ENCODE measurements around the gene RAB26. TPM values are rescaled to one million over a fixed set of nuclear protein-coding genes. Genes with fewer than 3 reads are reported as not detected.
"Not testable (repeated sequence)": the region's sequence is repeated elsewhere in the genome, so short reads cannot be mapped to it uniquely, and the experiment has no call there.

Gene RAB26
- not detected for total RNA-seq

- intact Hi-C loops (cut with DNase I): no loop called here
- peaks cover 12 to 38% of the 10 kb centered on the region in 2 donors for H3K4me1 ChIP-seq
- no peaks in the 10 kb centered on the region for H3K9me3 ChIP-seq
- H3K27ac ChIP-seq: peak within 1 kb of the TSS in 1 of 2 donors; percentile 55
- TF ChIP-seq CTCF (IDR thresholded peaks at IDR 0.05): no peak
- peaks cover 0 to 6% of the 10 kb centered on the region in 2 donors for H3K36me3 ChIP-seq
- peak within 1 kb of the TSS; percentile 53 to 77 for H3K4me3 ChIP-seq
- no peaks in the 10 kb centered on the region for H3K27me3 ChIP-seq
- peak in 1 of 2 donors; percentile 87 for DNase-seq (ENCODE audit: low spot score in 2 of 2)
These were observed at the start of gene RAB26 for GRCh38 chr16:2147981-2148671. Gene RAB26, plus strand, starts transcription at chr16:2148625. Its CDS starts 159 bp downstream, at chr16:2148784.

- peaks cover 77% of the 10 kb centered on the region in 2 donors for H3K36me3 ChIP-seq
- intact Hi-C loops (cut with DNase I); H3K4me1 ChIP-seq; H3K4me3 ChIP-seq; H3K27me3 ChIP-seq; DNase-seq (ENCODE audit: low spot score in 2 of 2); H3K27ac ChIP-seq; H3K9me3 ChIP-seq: not testable (repeated sequence)
These were observed 46.8 kb upstream of the RAB26 start for GRCh38 chr16:2101581-2101980.

GRCh38 chr16:2102471-2102870, 46.0 kb upstream of the RAB26 start:
- intact Hi-C loops (cut with DNase I): no loop called here
- H3K9me3 ChIP-seq: no peaks in the 10 kb centered on the region

GRCh38 chr16:2104464-2104863, 44.0 kb upstream of the RAB26 start:
- H3K27me3 ChIP-seq; intact Hi-C loops (cut with DNase I); H3K4me1 ChIP-seq; H3K4me3 ChIP-seq; H3K9me3 ChIP-seq; DNase-seq (ENCODE audit: low spot score in 2 of 2); H3K27ac ChIP-seq: not testable (repeated sequence)
- peaks cover 81 to 87% of the 10 kb centered on the region in 2 donors for H3K36me3 ChIP-seq

More at GRCh38 chr16:2102471-2102870, 46.0 kb upstream of the RAB26 start:
- Histone ChIP-seq H3K27me3 (no peaks in the 10 kb centered on the region), H3K36me3 (peaks cover 76 to 77% of the 10 kb centered on the region in 2 donors), H3K27ac (no peak overlapping the region), H3K4me3 (no peak overlapping the region), H3K4me1 (no peaks in the 10 kb centered on the region)
- TF ChIP-seq CTCF (IDR thresholded peaks at IDR 0.05): no peak
- DNase-seq (ENCODE audit: low spot score in 2 of 2): no peak

- peaks cover 81 to 87% of the 10 kb centered on the region in 2 donors for H3K36me3 ChIP-seq
- H3K27ac ChIP-seq; H3K9me3 ChIP-seq; H3K4me3 ChIP-seq; H3K4me1 ChIP-seq; DNase-seq (ENCODE audit: low spot score in 2 of 2); intact Hi-C loops (cut with DNase I); H3K27me3 ChIP-seq: not testable (repeated sequence)
These were observed 43.1 kb upstream of the RAB26 start for GRCh38 chr16:2105291-2105690.

GRCh38 chr16:2105769-2106168, 42.7 kb upstream of the RAB26 start:
- H3K27ac ChIP-seq; H3K9me3 ChIP-seq; intact Hi-C loops (cut with DNase I); DNase-seq (ENCODE audit: low spot score in 2 of 2); H3K27me3 ChIP-seq; H3K4me3 ChIP-seq; H3K4me1 ChIP-seq: not testable (repeated sequence)
- peaks cover 81 to 87% of the 10 kb centered on the region in 2 donors for H3K36me3 ChIP-seq

GRCh38 chr16:2106211-2106610, 42.2 kb upstream of the RAB26 start:
- H3K4me3 ChIP-seq; H3K9me3 ChIP-seq; intact Hi-C loops (cut with DNase I); H3K4me1 ChIP-seq; DNase-seq (ENCODE audit: low spot score in 2 of 2); H3K27me3 ChIP-seq; H3K27ac ChIP-seq: not testable (repeated sequence)
- peaks cover 81 to 87% of the 10 kb centered on the region in 2 donors for H3K36me3 ChIP-seq

GRCh38 chr16:2107121-2107790, 41.2 kb upstream of the RAB26 start:
- peaks cover 86 to 88% of the 10 kb centered on the region in 2 donors for H3K36me3 ChIP-seq
- H3K4me3 ChIP-seq; H3K4me1 ChIP-seq; intact Hi-C loops (cut with DNase I); DNase-seq (ENCODE audit: low spot score in 2 of 2); H3K27ac ChIP-seq; H3K27me3 ChIP-seq; H3K9me3 ChIP-seq: not testable (repeated sequence)

- H3K9me3 ChIP-seq; H3K4me3 ChIP-seq; H3K27me3 ChIP-seq; DNase-seq (ENCODE audit: low spot score in 2 of 2); H3K27ac ChIP-seq; H3K4me1 ChIP-seq; intact Hi-C loops (cut with DNase I): not testable (repeated sequence)
- peaks cover 86 to 88% of the 10 kb centered on the region in 2 donors for H3K36me3 ChIP-seq
These were observed 40.7 kb upstream of the RAB26 start for GRCh38 chr16:2107791-2108125.

- H3K4me3 ChIP-seq; H3K4me1 ChIP-seq; intact Hi-C loops (cut with DNase I); DNase-seq (ENCODE audit: low spot score in 2 of 2); H3K9me3 ChIP-seq; H3K27me3 ChIP-seq; H3K27ac ChIP-seq: not testable (repeated sequence)
- H3K36me3 ChIP-seq: peaks cover 83 to 85% of the 10 kb centered on the region in 2 donors
These were observed 39.8 kb upstream of the RAB26 start for GRCh38 chr16:2108446-2109270.

- intact Hi-C loops (cut with DNase I); H3K9me3 ChIP-seq; H3K27me3 ChIP-seq; DNase-seq (ENCODE audit: low spot score in 2 of 2); H3K4me1 ChIP-seq; H3K27ac ChIP-seq; H3K4me3 ChIP-seq: not testable (repeated sequence)
- H3K36me3 ChIP-seq: peaks cover 88 to 89% of the 10 kb centered on the region in 2 donors
These were observed 39.2 kb upstream of the RAB26 start for GRCh38 chr16:2109271-2109580.

- H3K27me3 ChIP-seq; H3K4me3 ChIP-seq; intact Hi-C loops (cut with DNase I); H3K9me3 ChIP-seq; H3K27ac ChIP-seq; DNase-seq (ENCODE audit: low spot score in 2 of 2); H3K4me1 ChIP-seq: not testable (repeated sequence)
- peaks cover 93 to 94% of the 10 kb centered on the region in 2 donors for H3K36me3 ChIP-seq
These were observed 38.6 kb upstream of the RAB26 start for GRCh38 chr16:2109872-2110271.
